HG03575 (cell line): ENCODE data around the gene GSG1L.

Experiments
- ATAC-seq: cut with Tn5 transposase; IDR thresholded peaks from one replicate; pipeline ENCODE4 v1.9.1; 2021; ENCODE audit not compliant: unreplicated experiment, insufficient number of reproducible peaks, low FRiP score; ENCODE audit errors: extremely low read depth

The GSG1L gene

GRCh38 chr16:28038409-28038808 is 25.1 kb downstream of the GSG1L start:
- no peak for ATAC-seq

GRCh38 chr16:28035866-28036393 is 27.6 kb downstream of the GSG1L start:
- no peak for ATAC-seq

GRCh38 chr16:28033870-28034269 is 29.6 kb downstream of the GSG1L start:
- no peak for ATAC-seq

- ATAC-seq, result no peak
Measured at GRCh38 chr16:28029387-28030002, 34.0 kb downstream of the GSG1L start.

- ATAC-seq, result no peak
Measured at GRCh38 chr16:28027055-28027454, 36.5 kb downstream of the GSG1L start.

GRCh38 chr16:28025631-28026030 is 37.9 kb downstream of the GSG1L start:
- ATAC-seq, result no peak

GRCh38 chr16:28019218-28019617 is 44.3 kb downstream of the GSG1L start:
- ATAC-seq, result no peak

- no peak for ATAC-seq
Measured at GRCh38 chr16:28014851-28015250, 48.7 kb downstream of the GSG1L start.

- ATAC-seq, result no peak
Measured at GRCh38 chr16:28013878-28014277, 49.6 kb downstream of the GSG1L start.

GRCh38 chr16:28013392-28013791 is 50.1 kb downstream of the GSG1L start:
- no peak for ATAC-seq

- ATAC-seq, result no peak
Measured at GRCh38 chr16:28011971-28012445, 51.5 kb downstream of the GSG1L start.

- ATAC-seq, result no peak
Measured at GRCh38 chr16:28011223-28011622, 52.3 kb downstream of the GSG1L start.

GRCh38 chr16:28010671-28011070 is 52.8 kb downstream of the GSG1L start:
- no peak for ATAC-seq

- ATAC-seq, result no peak
Measured at GRCh38 chr16:28009586-28010373, 53.7 kb downstream of the GSG1L start.

- ATAC-seq, result no peak
Measured at GRCh38 chr16:28003923-28004322, 59.6 kb downstream of the GSG1L start.

GRCh38 chr16:28003021-28003865 is 60.3 kb downstream of the GSG1L start:
- no peak for ATAC-seq

- no peak for ATAC-seq
Measured at GRCh38 chr16:28001642-28002041, 61.9 kb downstream of the GSG1L start.

- no peak for ATAC-seq
Measured at GRCh38 chr16:28001184-28001583, 62.3 kb downstream of the GSG1L start.
